Measurements from ENCODE around the gene SPRED2.

Gene SPRED2

DNA sequence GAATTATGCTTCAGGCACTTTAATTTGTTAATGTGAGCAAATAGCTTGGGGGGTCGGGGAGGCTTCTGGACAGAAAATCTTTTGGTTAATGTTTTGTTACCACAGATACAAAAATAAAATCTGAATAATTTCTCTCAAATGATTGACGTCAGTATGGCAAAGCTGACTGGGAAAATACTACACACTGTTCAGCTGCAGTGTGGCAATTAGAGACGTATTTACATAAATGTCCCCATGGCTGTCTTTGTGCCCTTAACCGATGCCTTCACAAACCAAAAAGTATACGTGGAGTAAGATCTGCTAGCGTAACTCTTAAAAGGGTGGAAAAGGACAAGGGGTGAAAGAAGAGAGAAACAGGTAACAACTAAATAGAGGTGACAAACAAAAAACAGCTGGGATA is 121.3 kb downstream of the SPRED2 start:
- H3K9me3 ChIP-seq (replicated peaks in 1 of 2; ENCODE audit: control insufficient read depth in 2 of 2, insufficient read depth in 1 of 2, low read depth in 1 of 2, low read length in 2 of 2) = peaks cover 2% of the 10 kb centered on the region in 2 donors
- H3K4ac ChIP-seq (ENCODE audit: low read length) = no peak overlapping the region
- H3K9ac ChIP-seq (ENCODE audit: low read depth, low read length, poor library complexity) = no peak overlapping the region
- no peak overlapping the region for H2BK15ac ChIP-seq (ENCODE audit: low read length)
- H3K4me3 ChIP-seq (ENCODE audit: low read length in 2 of 2) = no peak overlapping the region
- no peak overlapping the region for H2AK5ac ChIP-seq (ENCODE audit: low read depth, low read length)
- no peak overlapping the region for H2BK5ac ChIP-seq (ENCODE audit: low read length)
- H3K36me3 ChIP-seq (replicated peaks in 1 of 2; ENCODE audit: control insufficient read depth in 2 of 2, insufficient read depth in 2 of 2, low read length in 2 of 2) = peaks cover 26 to 86% of the 10 kb centered on the region in 2 donors
- H3K14ac ChIP-seq (ENCODE audit: low read length) = no peak overlapping the region
- no peak overlapping the region for H4K91ac ChIP-seq (ENCODE audit: low read depth, low read length, poor library complexity)
- no peak for DNase-seq (ENCODE audit: low spot score)
- H3K79me1 ChIP-seq (ENCODE audit: low read depth, low read length) = peaks cover 4% of the 10 kb centered on the region
- no CpG with 5 or more reads among the region's 6 CpGs for WGBS, 2 donors (ENCODE audit: extremely low coverage in 2 of 2, insufficient read length in 2 of 2, insufficient replicate concordance in 1 of 2)
- no peaks in the 10 kb centered on the region for H3K27me3 ChIP-seq (ENCODE audit: control insufficient read depth in 3 of 3, insufficient read depth in 3 of 3, low read depth in 1 of 3, low read length in 3 of 3)
- no peak overlapping the region for H2BK120ac ChIP-seq (ENCODE audit: low read depth, low read length)
- H4K8ac ChIP-seq (ENCODE audit: low read depth, low read length) = no peak overlapping the region
- H2AFZ ChIP-seq (ENCODE audit: low read length) = no peak overlapping the region
- H3K18ac ChIP-seq (ENCODE audit: low read length) = no peak overlapping the region
- H3K4me2 ChIP-seq (ENCODE audit: insufficient read depth, low read length, poor library complexity, severe bottlenecking) = no peak overlapping the region
- no peak overlapping the region for H3K23ac ChIP-seq (ENCODE audit: low read depth, low read length, poor library complexity)
- no peak overlapping the region for H3K27ac ChIP-seq (replicated peaks; ENCODE audit: low read length)
- no peaks in the 10 kb centered on the region for H3K4me1 ChIP-seq (ENCODE audit: control insufficient read depth in 2 of 2, insufficient read depth in 1 of 2, low read depth in 1 of 2, low read length in 2 of 2)
- H2BK12ac ChIP-seq (ENCODE audit: low read length) = no peak overlapping the region

DNA sequence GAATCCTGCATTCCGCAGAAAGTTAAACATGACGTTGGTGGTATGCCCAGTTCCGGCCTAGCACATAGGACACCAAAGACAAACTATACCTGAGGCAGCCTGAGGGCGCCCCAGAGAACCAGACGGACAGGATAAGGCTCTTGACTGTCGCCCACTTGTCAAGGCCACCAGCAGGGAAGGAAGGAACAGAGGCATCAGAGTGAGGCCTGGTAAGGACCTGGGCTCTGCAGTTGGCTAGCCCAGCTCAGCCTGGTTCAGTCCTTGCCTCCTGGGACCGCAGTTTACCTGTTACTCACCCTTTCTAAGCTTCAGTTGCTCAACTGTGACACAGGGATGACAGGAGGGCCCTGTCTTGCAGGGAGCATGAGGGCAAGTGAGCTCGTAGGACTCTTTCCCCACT is 122.7 kb downstream of the SPRED2 start:
- peaks cover 2 to 5% of the 10 kb centered on the region in 2 donors for H3K9me3 ChIP-seq (replicated peaks in 1 of 2; ENCODE audit: control insufficient read depth in 2 of 2, insufficient read depth in 1 of 2, low read depth in 1 of 2, low read length in 2 of 2)
- no peak overlapping the region for H2BK12ac ChIP-seq (ENCODE audit: low read length)
- no peak overlapping the region for H3K14ac ChIP-seq (ENCODE audit: low read length)
- H3K36me3 ChIP-seq (replicated peaks in 1 of 2; ENCODE audit: control insufficient read depth in 2 of 2, insufficient read depth in 2 of 2, low read length in 2 of 2) = peaks cover 22 to 79% of the 10 kb centered on the region in 2 donors
- no peak overlapping the region for H2BK5ac ChIP-seq (ENCODE audit: low read length)
- no peak overlapping the region for H2BK120ac ChIP-seq (ENCODE audit: low read depth, low read length)
- no peak for DNase-seq (ENCODE audit: low spot score)
- no peak overlapping the region for H3K9ac ChIP-seq (ENCODE audit: low read depth, low read length, poor library complexity)
- H3K27me3 ChIP-seq (ENCODE audit: control insufficient read depth in 3 of 3, insufficient read depth in 3 of 3, low read depth in 1 of 3, low read length in 3 of 3) = no peaks in the 10 kb centered on the region
- no peak overlapping the region for H2AFZ ChIP-seq (ENCODE audit: low read length)
- H3K23ac ChIP-seq (ENCODE audit: low read depth, low read length, poor library complexity) = no peak overlapping the region
- no peak overlapping the region for H2AK5ac ChIP-seq (ENCODE audit: low read depth, low read length)
- H3K4me1 ChIP-seq (ENCODE audit: control insufficient read depth in 2 of 2, insufficient read depth in 1 of 2, low read depth in 1 of 2, low read length in 2 of 2) = no peaks in the 10 kb centered on the region
- H3K4me2 ChIP-seq (ENCODE audit: insufficient read depth, low read length, poor library complexity, severe bottlenecking) = no peak overlapping the region
- peaks cover 4% of the 10 kb centered on the region for H3K79me1 ChIP-seq (ENCODE audit: low read depth, low read length)
- WGBS, 2 donors (ENCODE audit: extremely low coverage in 2 of 2, insufficient read length in 2 of 2, insufficient replicate concordance in 1 of 2) = no CpG with 5 or more reads among the region's 8 CpGs
- H3K4me3 ChIP-seq (ENCODE audit: low read length in 2 of 2) = no peak overlapping the region
- no peak overlapping the region for H4K91ac ChIP-seq (ENCODE audit: low read depth, low read length, poor library complexity)
- H3K4ac ChIP-seq (ENCODE audit: low read length) = no peak overlapping the region
- no peak overlapping the region for H2BK15ac ChIP-seq (ENCODE audit: low read length)
- no peak overlapping the region for H4K8ac ChIP-seq (ENCODE audit: low read depth, low read length)
- H3K27ac ChIP-seq (replicated peaks; ENCODE audit: low read length) = no peak overlapping the region
- H3K18ac ChIP-seq (ENCODE audit: low read length) = no peak overlapping the region

DNA sequence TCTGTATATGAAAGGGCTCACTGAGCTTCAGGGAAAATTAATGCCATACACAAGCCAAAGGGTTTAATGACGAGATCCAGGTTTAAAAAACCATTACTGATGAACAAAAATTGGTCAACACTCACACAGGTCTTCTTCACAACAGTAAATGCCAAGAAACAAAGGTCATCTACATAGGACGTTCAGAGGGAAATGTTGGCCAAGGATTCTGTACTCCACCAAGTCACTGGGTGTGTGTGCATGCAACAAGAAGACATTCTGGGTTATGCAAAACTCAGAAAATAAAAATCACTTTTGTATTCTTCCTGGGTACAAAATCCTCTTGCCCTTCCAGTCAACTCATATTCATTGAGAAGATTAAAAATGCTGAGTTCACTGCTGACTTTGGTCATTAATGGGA is 126.5 kb downstream of the SPRED2 start:
- Histone ChIP-seq H3K27ac (replicated peaks; ENCODE audit: low read length) (no peak overlapping the region), H2BK12ac (ENCODE audit: low read length) (no peak overlapping the region), H4K91ac (ENCODE audit: low read depth, low read length, poor library complexity) (no peak overlapping the region), H2AFZ (ENCODE audit: low read length) (no peak overlapping the region), H3K27me3 (ENCODE audit: control insufficient read depth in 3 of 3, insufficient read depth in 3 of 3, low read depth in 1 of 3, low read length in 3 of 3) (no peaks in the 10 kb centered on the region), H3K14ac (ENCODE audit: low read length) (no peak overlapping the region), H3K9ac (ENCODE audit: low read depth, low read length, poor library complexity) (no peak overlapping the region), H4K8ac (ENCODE audit: low read depth, low read length) (no peak overlapping the region), H2BK120ac (ENCODE audit: low read depth, low read length) (no peak overlapping the region), H3K4ac (ENCODE audit: low read length) (no peak overlapping the region), H3K23ac (ENCODE audit: low read depth, low read length, poor library complexity) (no peak overlapping the region), H3K4me2 (ENCODE audit: insufficient read depth, low read length, poor library complexity, severe bottlenecking) (no peak overlapping the region), H3K79me1 (ENCODE audit: low read depth, low read length) (peaks cover 4% of the 10 kb centered on the region), H3K9me3 (replicated peaks in 1 of 2; ENCODE audit: control insufficient read depth in 2 of 2, insufficient read depth in 1 of 2, low read depth in 1 of 2, low read length in 2 of 2) (peaks cover 2 to 5% of the 10 kb centered on the region in 2 donors), H2BK15ac (ENCODE audit: low read length) (no peak overlapping the region), H3K4me1 (ENCODE audit: control insufficient read depth in 2 of 2, insufficient read depth in 1 of 2, low read depth in 1 of 2, low read length in 2 of 2) (peaks cover 5 to 13% of the 10 kb centered on the region in 2 donors), H2BK5ac (ENCODE audit: low read length) (no peak overlapping the region), H3K18ac (ENCODE audit: low read length) (no peak overlapping the region), H3K36me3 (replicated peaks in 1 of 2; ENCODE audit: control insufficient read depth in 2 of 2, insufficient read depth in 2 of 2, low read length in 2 of 2) (peaks cover 0 to 41% of the 10 kb centered on the region in 2 donors), H3K4me3 (ENCODE audit: low read length in 2 of 2) (no peak overlapping the region), H2AK5ac (ENCODE audit: low read depth, low read length) (no peak overlapping the region)
- no CpG with 5 or more reads among the region's 2 CpGs for WGBS, 2 donors (ENCODE audit: extremely low coverage in 2 of 2, insufficient read length in 2 of 2, insufficient replicate concordance in 1 of 2)
- DNase-seq (ENCODE audit: low spot score) = no peak

- WGBS, 2 donors (ENCODE audit: extremely low coverage in 2 of 2, insufficient read length in 2 of 2, insufficient replicate concordance in 1 of 2) = no CpG with 5 or more reads among the region's 20 CpGs
These were observed 131.4 kb downstream of the SPRED2 start for GRCh38 chr2:65300761-65301711.

More at GRCh38 chr2:65300761-65301711, 131.4 kb downstream of the SPRED2 start:
- no peak overlapping the region for H3K4me2 ChIP-seq (ENCODE audit: insufficient read depth, low read length, poor library complexity, severe bottlenecking)
- H3K79me1 ChIP-seq (ENCODE audit: low read depth, low read length) = no peaks in the 10 kb centered on the region
- peak overlapping the region in 1 of 2 donors; percentile 40 for H3K4me3 ChIP-seq (ENCODE audit: low read length in 2 of 2)
- H2BK5ac ChIP-seq (ENCODE audit: low read length) = no peak overlapping the region
- peaks cover 0 to 5% of the 10 kb centered on the region in 2 donors for H3K36me3 ChIP-seq (replicated peaks in 1 of 2; ENCODE audit: control insufficient read depth in 2 of 2, insufficient read depth in 2 of 2, low read length in 2 of 2)
- no peak overlapping the region for H2AK5ac ChIP-seq (ENCODE audit: low read depth, low read length)
- no peak overlapping the region for H4K91ac ChIP-seq (ENCODE audit: low read depth, low read length, poor library complexity)
- no peak overlapping the region for H3K4ac ChIP-seq (ENCODE audit: low read length)
- peaks cover 0 to 3% of the 10 kb centered on the region in 2 donors for H3K9me3 ChIP-seq (replicated peaks in 1 of 2; ENCODE audit: control insufficient read depth in 2 of 2, insufficient read depth in 1 of 2, low read depth in 1 of 2, low read length in 2 of 2)
- H3K14ac ChIP-seq (ENCODE audit: low read length) = no peak overlapping the region
- peak overlapping the region; percentile 81 for H2AFZ ChIP-seq (ENCODE audit: low read length)
- H3K27me3 ChIP-seq (ENCODE audit: control insufficient read depth in 3 of 3, insufficient read depth in 3 of 3, low read depth in 1 of 3, low read length in 3 of 3) = no peaks in the 10 kb centered on the region
- no peak overlapping the region for H3K23ac ChIP-seq (ENCODE audit: low read depth, low read length, poor library complexity)
- H3K27ac ChIP-seq (replicated peaks; ENCODE audit: low read length) = peak overlapping the region; percentile 11
- DNase-seq (ENCODE audit: low spot score) = no peak
- H3K18ac ChIP-seq (ENCODE audit: low read length) = no peak overlapping the region
- no peak overlapping the region for H2BK120ac ChIP-seq (ENCODE audit: low read depth, low read length)
- no peak overlapping the region for H2BK12ac ChIP-seq (ENCODE audit: low read length)
- H3K9ac ChIP-seq (ENCODE audit: low read depth, low read length, poor library complexity) = no peak overlapping the region
- peaks cover 15 to 24% of the 10 kb centered on the region in 2 donors for H3K4me1 ChIP-seq (ENCODE audit: control insufficient read depth in 2 of 2, insufficient read depth in 1 of 2, low read depth in 1 of 2, low read length in 2 of 2)
- no peak overlapping the region for H4K8ac ChIP-seq (ENCODE audit: low read depth, low read length)
- H2BK15ac ChIP-seq (ENCODE audit: low read length) = no peak overlapping the region

Data from neuronal stem cell (in vitro differentiated cells).